ENCODE data around the gene MEG3. TPM values are rescaled to one million over a fixed set of nuclear protein-coding genes. Genes with fewer than 3 reads are reported as not detected.

MEG3 gene
- total RNA-seq, 1 experiment from 2014 or later = not detected

DNA sequence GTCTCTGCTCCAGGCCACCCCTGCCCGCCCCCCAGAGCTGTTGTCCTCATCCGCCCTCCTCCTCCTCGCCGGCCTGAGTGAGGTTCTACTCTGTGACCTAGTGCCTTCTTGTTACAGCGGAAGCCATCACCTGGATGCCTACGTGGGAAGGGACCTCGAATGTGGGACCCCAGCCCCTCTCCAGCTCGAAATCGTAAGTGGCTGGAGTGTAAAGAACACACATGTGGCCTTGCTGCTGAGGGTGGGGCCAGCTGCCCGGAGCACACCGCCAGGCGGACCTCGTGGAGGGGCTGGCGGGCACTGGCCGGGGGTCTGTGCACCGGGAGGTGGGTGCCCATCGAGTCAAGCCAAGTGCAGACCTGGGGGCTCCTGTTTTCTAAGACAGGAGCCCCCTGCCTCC is 19.4 kb downstream of the MEG3 start:
- no peak overlapping the region for H3K4me3 Mint-ChIP-seq (ENCODE audit: low read depth, unreplicated experiment)
- CTCF ChIA-PET = no interaction called here
- H3K4me1 Mint-ChIP-seq (ENCODE audit: low read depth, unreplicated experiment) = peaks cover 2% of the 10 kb centered on the region
- TF ChIP-seq, protein P1, sequence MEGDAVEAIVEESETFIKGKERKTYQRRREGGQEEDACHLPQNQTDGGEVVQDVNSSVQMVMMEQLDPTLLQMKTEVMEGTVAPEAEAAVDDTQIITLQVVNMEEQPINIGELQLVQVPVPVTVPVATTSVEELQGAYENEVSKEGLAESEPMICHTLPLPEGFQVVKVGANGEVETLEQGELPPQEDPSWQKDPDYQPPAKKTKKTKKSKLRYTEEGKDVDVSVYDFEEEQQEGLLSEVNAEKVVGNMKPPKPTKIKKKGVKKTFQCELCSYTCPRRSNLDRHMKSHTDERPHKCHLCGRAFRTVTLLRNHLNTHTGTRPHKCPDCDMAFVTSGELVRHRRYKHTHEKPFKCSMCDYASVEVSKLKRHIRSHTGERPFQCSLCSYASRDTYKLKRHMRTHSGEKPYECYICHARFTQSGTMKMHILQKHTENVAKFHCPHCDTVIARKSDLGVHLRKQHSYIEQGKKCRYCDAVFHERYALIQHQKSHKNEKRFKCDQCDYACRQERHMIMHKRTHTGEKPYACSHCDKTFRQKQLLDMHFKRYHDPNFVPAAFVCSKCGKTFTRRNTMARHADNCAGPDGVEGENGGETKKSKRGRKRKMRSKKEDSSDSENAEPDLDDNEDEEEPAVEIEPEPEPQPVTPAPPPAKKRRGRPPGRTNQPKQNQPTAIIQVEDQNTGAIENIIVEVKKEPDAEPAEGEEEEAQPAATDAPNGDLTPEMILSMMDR (IDR thresholded peaks at IDR 0.05; ENCODE audit: unreplicated experiment) = no peak
- intact Hi-C loops (cut with micrococcal nuclease; ENCODE audit: unreplicated experiment) = loop anchor here (10.0 kb wide), 1 partner anchor 181 kb away; no protein-coding TSS in a partner anchor
- no peak overlapping the region for H3K27ac Mint-ChIP-seq (ENCODE audit: unreplicated experiment)
- DNase-seq = no peak
- no peaks in the 10 kb centered on the region for H3K36me3 Mint-ChIP-seq (ENCODE audit: insufficient read depth, unreplicated experiment)
- H3K27me3 Mint-ChIP-seq (ENCODE audit: unreplicated experiment) = no peaks in the 10 kb centered on the region
- no peaks in the 10 kb centered on the region for H3K9me3 Mint-ChIP-seq (ENCODE audit: low read depth, unreplicated experiment)
- no TSS peak for BruUV-seq (replicated peaks)

DNA sequence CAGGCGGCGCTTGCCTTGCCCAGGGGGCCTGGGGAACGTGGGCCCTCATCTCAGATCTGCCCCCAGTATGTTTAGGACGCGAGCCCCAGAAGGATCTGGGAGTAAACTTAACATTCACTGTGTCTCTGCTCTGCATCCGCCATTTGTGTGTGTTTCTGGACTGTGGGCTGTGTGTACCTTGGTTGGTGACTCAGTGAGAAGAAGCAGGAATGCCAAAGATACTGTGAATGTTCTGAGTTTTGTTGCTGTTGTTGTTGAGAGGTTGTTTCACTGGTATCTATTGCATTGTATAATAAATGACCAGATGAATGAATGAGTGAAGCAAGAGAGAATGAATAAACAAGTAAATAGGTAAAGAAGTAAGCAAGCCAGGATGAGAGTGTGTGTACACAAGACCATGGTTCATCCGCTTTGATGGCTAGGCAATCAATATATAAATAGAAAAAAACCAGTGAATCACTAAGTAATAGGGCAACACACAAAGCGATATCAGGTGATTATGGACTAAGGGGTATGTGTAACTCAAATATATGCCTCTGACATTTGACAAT is 20.5 kb downstream of the MEG3 start:
- Mint-ChIP-seq H3K4me1 (ENCODE audit: low read depth, unreplicated experiment) (peaks cover 7% of the 10 kb centered on the region), H3K27ac (ENCODE audit: unreplicated experiment) (no peak overlapping the region), H3K9me3 (ENCODE audit: low read depth, unreplicated experiment) (no peaks in the 10 kb centered on the region), H3K27me3 (ENCODE audit: unreplicated experiment) (no peaks in the 10 kb centered on the region), H3K36me3 (ENCODE audit: insufficient read depth, unreplicated experiment) (no peaks in the 10 kb centered on the region), H3K4me3 (ENCODE audit: low read depth, unreplicated experiment) (no peak overlapping the region)
- no peak for DNase-seq
- BruUV-seq (replicated peaks) = no TSS peak
- CTCF ChIA-PET = no interaction called here
- TF ChIP-seq, protein P1 (IDR thresholded peaks at IDR 0.05; ENCODE audit: unreplicated experiment) = no peak
- intact Hi-C loops (cut with micrococcal nuclease; ENCODE audit: unreplicated experiment) = loop anchor here (10.0 kb wide), 1 partner anchor 182 kb away; no protein-coding TSS in a partner anchor

DNA sequence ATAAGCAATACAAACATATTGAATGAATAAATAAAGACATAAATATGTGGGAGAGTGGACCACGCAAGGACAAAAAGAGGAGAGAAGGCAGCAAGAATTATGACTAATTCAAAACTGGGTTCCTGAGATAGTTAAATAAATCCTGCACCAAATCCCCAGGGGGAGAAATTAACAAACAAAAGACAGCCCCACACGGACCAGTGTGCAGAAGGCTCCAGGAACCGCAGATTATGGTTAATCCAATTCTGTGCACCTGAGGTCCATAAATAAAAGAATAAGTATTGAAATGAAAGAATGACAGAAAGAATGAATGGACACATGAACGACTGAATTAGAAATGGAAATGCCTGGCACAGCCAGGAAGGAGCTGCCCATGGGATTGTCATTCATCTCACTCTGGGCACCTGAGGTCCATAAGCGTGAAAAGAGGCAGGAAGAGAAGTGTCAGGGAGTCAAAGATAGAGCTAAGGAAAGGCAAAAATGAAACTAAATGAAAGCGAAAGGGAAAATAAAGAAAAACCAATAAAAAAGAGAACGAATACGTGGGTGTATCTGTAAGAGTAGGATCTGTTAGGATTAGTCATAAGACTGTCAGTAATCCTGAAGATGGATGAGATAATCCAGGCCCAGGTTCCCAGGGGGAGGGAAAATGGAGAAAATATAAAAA is 23.3 kb downstream of the MEG3 start:
- H3K4me1 Mint-ChIP-seq (ENCODE audit: low read depth, unreplicated experiment) = peaks cover 7% of the 10 kb centered on the region
- no peak for DNase-seq
- H3K27me3 Mint-ChIP-seq (ENCODE audit: unreplicated experiment) = no peaks in the 10 kb centered on the region
- no TSS peak for BruUV-seq (replicated peaks)
- intact Hi-C loops (cut with micrococcal nuclease; ENCODE audit: unreplicated experiment) = loop anchor here (10.0 kb wide), 1 partner anchor 184 kb away; no protein-coding TSS in a partner anchor
- no peaks in the 10 kb centered on the region for H3K36me3 Mint-ChIP-seq (ENCODE audit: insufficient read depth, unreplicated experiment)
- H3K9me3 Mint-ChIP-seq (ENCODE audit: low read depth, unreplicated experiment) = no peaks in the 10 kb centered on the region
- H3K27ac Mint-ChIP-seq (ENCODE audit: unreplicated experiment) = no peak overlapping the region
- H3K4me3 Mint-ChIP-seq (ENCODE audit: low read depth, unreplicated experiment) = no peak overlapping the region
- CTCF ChIA-PET = no interaction called here
- TF ChIP-seq, protein P1 (IDR thresholded peaks at IDR 0.05; ENCODE audit: unreplicated experiment) = no peak

DNA sequence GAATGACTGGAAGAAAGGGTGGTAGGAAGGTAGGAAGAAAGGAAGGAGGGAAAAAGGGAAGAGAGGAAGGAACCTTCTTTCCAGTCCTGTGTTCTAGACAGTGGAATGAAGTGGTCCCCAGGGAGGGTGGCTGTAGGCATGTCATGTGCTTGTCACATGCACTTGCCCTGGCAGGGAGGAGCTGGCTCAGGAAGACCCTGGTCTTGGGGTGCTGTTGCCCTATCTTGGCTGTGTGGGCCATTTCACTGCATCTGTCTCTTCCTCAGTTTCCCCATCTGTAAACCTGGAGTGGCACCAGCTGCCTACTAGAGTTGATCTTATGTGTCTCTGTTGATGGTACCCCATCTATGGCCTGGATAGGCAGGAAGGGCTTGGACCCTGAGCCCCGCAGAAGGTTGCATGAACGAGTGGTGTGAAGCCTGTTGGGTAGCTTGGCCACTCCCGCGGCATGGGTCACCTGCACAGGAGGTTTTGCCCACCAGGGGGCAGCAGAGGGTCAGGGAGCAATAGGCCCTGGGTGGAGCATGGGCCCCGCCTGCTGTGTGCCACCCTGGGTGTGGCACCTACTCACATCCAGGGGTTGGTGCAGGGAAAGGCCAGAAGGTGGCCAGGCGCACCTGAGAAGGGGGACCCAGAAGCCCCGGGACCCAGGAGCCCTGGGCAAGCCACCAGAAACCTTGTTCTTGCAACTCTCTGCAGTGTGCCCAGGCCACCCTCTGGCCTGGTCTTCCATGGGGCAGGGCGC is 25.1 kb downstream of the MEG3 start:
- peak; percentile 95 for DNase-seq
- intact Hi-C loops (cut with micrococcal nuclease; ENCODE audit: unreplicated experiment) = loop anchor here (1.0 to 10.0 kb wide), 3 partner anchors 204 to 778 kb away; no protein-coding TSS in a partner anchor
- peaks cover 7% of the 10 kb centered on the region for H3K4me1 Mint-ChIP-seq (ENCODE audit: low read depth, unreplicated experiment)
- CTCF ChIA-PET = interaction anchor here (1.1 to 2.2 kb wide), 3 partner anchors 143 to 710 kb away, joined by 3 to 13 read pairs (median 4); partner anchors contain the start of gene DIO3
- TF ChIP-seq, protein P1 (IDR thresholded peaks at IDR 0.05; ENCODE audit: unreplicated experiment) = peak; percentile 92
- H3K9me3 Mint-ChIP-seq (ENCODE audit: low read depth, unreplicated experiment) = no peaks in the 10 kb centered on the region
- H3K27ac Mint-ChIP-seq (ENCODE audit: unreplicated experiment) = no peak overlapping the region
- H3K36me3 Mint-ChIP-seq (ENCODE audit: insufficient read depth, unreplicated experiment) = no peaks in the 10 kb centered on the region
- no TSS peak for BruUV-seq (replicated peaks)
- H3K27me3 Mint-ChIP-seq (ENCODE audit: unreplicated experiment) = no peaks in the 10 kb centered on the region
- no peak overlapping the region for H3K4me3 Mint-ChIP-seq (ENCODE audit: low read depth, unreplicated experiment)

Data from Calu3 (cell line).